GM18867 (cell line): ENCODE data around the gene MYCN.
"Not testable (repeated sequence)": the region's sequence is repeated elsewhere in the genome, so short reads cannot be mapped to it uniquely, and the experiment has no call there.

Experiments
- ATAC-seq: cut with Tn5 transposase; IDR thresholded peaks from one replicate; pipeline ENCODE4 v1.9.1; 2021; ENCODE audit warnings: mild to moderate bottlenecking, moderate library complexity; ENCODE audit not compliant: unreplicated experiment

MYCN gene

GRCh38 chr2:15956751-15957736 is 16.7 kb downstream of the MYCN start:
- no peak for ATAC-seq

- ATAC-seq, result no peak
These were observed 17.7 kb downstream of the MYCN start for GRCh38 chr2:15957881-15958713.

DNA sequence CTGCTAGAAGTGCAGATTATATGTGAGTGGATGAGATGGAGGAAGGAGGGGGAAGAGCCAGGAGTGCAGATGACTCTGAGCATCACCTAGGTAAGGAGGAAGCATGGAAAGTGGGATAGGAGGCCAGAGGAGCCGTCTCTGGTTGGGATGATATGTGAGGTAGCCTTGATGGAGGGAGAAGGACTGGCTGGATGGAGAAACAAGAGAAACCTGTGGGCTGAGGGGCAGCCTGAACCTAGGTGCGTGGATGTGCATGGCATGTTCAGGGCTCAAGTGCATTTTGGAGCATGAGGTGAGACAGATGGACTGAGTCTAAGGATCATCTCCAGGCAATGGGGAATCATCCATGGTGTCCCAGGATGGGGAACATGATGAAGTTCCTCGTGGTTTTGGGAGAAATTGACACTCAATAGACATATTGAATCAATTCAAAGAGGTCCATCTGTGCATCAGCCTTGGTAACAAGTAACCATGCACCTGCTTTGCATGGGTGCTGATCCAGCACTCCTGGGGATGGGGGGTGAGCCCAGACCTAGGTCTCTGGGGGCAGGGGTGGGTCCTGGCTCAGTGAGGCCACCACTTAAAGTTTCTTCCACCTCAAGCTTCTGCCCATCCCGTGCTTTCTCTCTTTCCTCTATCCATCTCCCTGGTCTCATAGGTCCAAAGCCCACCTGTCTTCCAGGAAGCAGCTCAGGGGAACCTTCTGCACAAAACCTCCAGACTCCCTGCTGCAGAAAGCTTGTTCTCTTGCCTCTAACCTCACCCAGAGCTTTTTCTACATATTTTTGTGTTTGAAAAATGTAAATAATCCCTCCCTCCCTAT is 19.2 kb downstream of the MYCN start:
- ATAC-seq, result no peak

- ATAC-seq, result not testable (repeated sequence)
These were observed 19.8 kb downstream of the MYCN start for GRCh38 chr2:15960154-15960520.

- ATAC-seq, result not testable (repeated sequence)
These were observed 23.0 kb downstream of the MYCN start for GRCh38 chr2:15963109-15963976.

- no peak for ATAC-seq
These were observed 23.8 kb downstream of the MYCN start for GRCh38 chr2:15963977-15964670.

DNA sequence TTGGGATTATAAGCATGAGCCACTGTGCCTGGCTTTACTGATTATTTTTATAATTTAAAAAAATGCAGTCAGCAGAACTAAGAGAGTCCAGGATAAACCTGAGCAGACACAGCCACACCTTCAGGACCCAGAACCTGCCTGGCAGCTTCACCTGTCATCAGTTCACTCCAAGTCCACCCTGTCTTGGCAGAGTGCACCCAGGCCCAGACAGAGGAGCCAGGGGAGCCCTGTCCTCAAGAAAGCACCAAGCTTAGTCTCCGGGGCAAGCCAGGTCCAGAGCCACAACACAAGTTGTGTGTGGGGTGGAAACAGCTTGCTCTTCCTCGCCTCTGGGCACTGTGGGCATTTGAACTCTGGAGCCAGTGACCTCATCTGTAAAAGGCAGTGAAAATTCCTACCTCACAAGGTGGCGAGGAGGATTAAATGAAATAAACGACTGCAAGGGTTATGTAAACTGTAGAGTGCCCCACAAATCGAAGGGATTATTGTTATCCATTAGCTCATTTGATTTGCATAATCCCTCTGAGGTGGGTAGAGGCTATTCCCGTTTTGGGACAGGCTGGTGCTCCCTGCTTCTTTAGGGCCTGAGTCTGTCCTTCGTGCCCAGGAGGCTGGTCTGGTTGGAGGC is 24.7 kb downstream of the MYCN start:
- ATAC-seq, result no peak

DNA sequence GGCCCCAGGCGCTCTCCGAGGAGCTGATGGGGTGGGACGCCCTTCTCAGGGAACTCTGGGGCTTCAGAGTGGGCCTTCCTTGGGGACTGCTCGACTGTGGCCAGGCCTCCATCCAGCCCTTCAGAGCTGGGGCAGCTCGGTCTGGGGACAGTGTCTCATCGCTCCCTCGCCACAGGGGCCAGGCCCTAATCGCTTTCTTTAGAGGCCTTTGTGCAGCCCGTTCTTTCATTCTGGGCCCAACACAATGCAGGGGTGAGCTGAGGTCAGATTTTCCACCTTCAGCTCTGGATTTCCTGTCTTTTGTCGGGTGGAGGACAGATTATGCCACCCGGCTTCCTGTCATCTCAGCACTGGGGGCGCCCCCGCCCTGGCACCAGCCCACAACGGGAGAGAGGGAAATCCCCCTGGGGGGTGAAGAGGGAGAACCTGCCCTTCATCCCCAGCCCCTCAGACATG is 25.2 kb downstream of the MYCN start:
- ATAC-seq, result no peak

- ATAC-seq, result no peak
These were observed 27.3 kb downstream of the MYCN start for GRCh38 chr2:15967415-15968279.

DNA sequence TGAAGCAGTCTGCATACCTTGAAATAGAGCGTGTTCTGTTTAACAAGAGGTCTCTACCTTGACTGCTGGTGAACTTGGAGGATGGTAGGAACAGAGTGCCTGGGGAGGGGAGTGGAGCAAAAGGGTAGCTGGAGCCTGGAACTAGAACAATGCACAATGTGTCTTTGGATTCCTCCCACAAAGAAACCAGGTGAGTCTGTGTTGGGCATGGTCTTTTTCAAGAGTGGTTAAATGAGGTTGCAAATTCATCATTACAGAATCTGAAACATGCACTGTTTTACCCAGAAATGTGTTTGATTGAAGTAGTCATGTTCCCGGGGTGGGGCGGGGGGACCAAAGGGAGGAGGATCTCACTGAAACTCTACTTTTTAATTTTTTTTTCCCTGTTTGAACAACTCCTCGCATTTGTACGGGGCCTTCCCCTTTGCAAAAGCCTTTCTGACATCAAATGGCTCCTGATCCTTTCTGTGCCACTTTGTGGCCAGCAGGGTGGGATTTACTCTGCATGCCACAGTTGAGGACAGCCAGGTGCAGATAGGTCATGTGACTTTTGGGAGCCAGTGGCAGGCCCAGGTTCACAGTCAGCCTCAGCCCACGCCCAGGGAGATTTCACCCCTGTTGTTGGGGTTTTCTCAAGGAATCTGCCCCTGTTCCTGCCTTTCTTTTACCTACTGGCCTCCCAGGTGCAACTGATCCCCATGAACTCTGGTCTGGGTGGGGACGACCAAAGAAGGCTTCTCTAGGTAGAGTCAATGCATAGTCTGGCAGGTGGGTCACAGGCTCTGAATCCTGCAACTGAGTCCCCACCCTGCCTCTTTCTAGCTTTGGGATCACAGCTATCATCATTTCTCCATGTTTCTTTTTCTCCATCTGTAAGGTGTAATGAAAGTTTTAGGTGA is 28.2 kb downstream of the MYCN start:
- ATAC-seq, result no peak

- ATAC-seq, result no peak
These were observed 28.9 kb downstream of the MYCN start for GRCh38 chr2:15969214-15969613.

- ATAC-seq, result no peak
These were observed 30.4 kb downstream of the MYCN start for GRCh38 chr2:15970701-15971100.

GRCh38 chr2:15971351-15971750 is 31.0 kb downstream of the MYCN start:
- no peak for ATAC-seq

GRCh38 chr2:15971831-15972522 is 31.6 kb downstream of the MYCN start:
- ATAC-seq, result no peak

- no peak for ATAC-seq
These were observed 33.4 kb downstream of the MYCN start for GRCh38 chr2:15973481-15974401.
